Measurements from ENCODE around the gene FADS1. TPM values are rescaled to one million over a fixed set of nuclear protein-coding genes. Genes with fewer than 3 reads are reported as not detected.
A peak's percentile ranks its signal among the peaks of the same experiment; 100 is the strongest.

The FADS1 gene
- total and polyA plus RNA-seq, 2 of the 13 experiments (the other 11 are each of a cell fraction or from before 2014, with no cell fraction given): 91.8 to 108 TPM

- peak overlapping the region; percentile 89 for H3K9ac ChIP-seq (ENCODE audit: insufficient read depth, low read depth, low read length)
- H3K9me3 ChIP-seq (ENCODE audit: low read length): no peaks in the 10 kb centered on the region
- no peak overlapping the region for H2AFZ ChIP-seq (ENCODE audit: low read length)
- peak overlapping the region; percentile 93 for H3K4me2 ChIP-seq (ENCODE audit: low read depth, low read length)
- 10% methylated on average over 5 of the region's 9 CpGs for WGBS (ENCODE audit: low lambda C conversion rate)
- intact Hi-C loops (cut with micrococcal nuclease; ENCODE audit: unreplicated experiment) (no loop called here), in situ Hi-C loops (cut with HindIII; ENCODE audit: extremely low pct_ligation_motif_present, low pct_unique_long_range_greater_than_20kb) (no loop called here)
- peak; percentile 94 for DNase-seq (ENCODE audit: low spot score)
- H3K4me1 ChIP-seq (ENCODE audit: insufficient read depth, low read length): peaks cover 71% of the 10 kb centered on the region
- H3K4me3 ChIP-seq (replicated peaks in 1 of 3; ENCODE audit: insufficient read depth in 1 of 3, low read depth in 2 of 3, low read length in 3 of 3): peak overlapping the region; percentile 32 to 69 (median 66)
- ATAC-seq: peak; percentile 84
- H3K27me3 ChIP-seq (ENCODE audit: control insufficient read depth in 1 of 2, insufficient read depth in 2 of 2, low read length in 2 of 2): no peaks in the 10 kb centered on the region
- TSS peak; percentile 93 for BruUV-seq (replicated peaks)
- 0 out of 2 replicates have a peak, but pooled peaks cover 2% of the 10 kb centered on the region for H4K20me1 ChIP-seq (ENCODE audit: insufficient read depth, low read length)
- no peaks in the 10 kb centered on the region for H3K36me3 ChIP-seq (replicated peaks in 1 of 2; ENCODE audit: control insufficient read depth in 1 of 2, insufficient read depth in 2 of 2, low read length in 2 of 2)
- H3K79me2 ChIP-seq (ENCODE audit: insufficient read depth, low read length): peaks cover 67% of the 10 kb centered on the region
- peak; percentile 93 for FAIRE-seq
- ChIA-PET CTCF (ENCODE audit: low intra/inter-chr PET ratio, low total read pairs) (interaction anchor here (0.9 to 1.2 kb wide), 2 partner anchors 13 to 20 kb away, joined by 3 to 4 read pairs; no protein-coding TSS in a partner anchor), POLR2A (interaction anchor here (0.6 to 4.6 kb wide), 15 partner anchors 9 to 218 kb away, joined by 3 to 92 read pairs (median 5); partner anchors contain the start of genes FEN1 and TMEM258)
- peak overlapping the region; percentile 100 for H3K27ac ChIP-seq (ENCODE audit: extremely low read length, insufficient read depth, low read length)
- TF ChIP-seq RFX1 (IDR thresholded peaks at IDR 0.05): no peak
- TF ChIP-seq ZNF558 (CRISPR knock-in tag; IDR thresholded peaks at IDR 0.05; ENCODE audit: borderline replicate concordance): no peak
- TF ChIP-seq POGK (CRISPR knock-in tag; conservative IDR thresholded peaks at IDR 0.05): no peak
- TF ChIP-seq ZNF572 (CRISPR knock-in tag; IDR thresholded peaks at IDR 0.05): no peak; the same call in 1 of the 2 replicates
- no peak for TF ChIP-seq PRPF4 (IDR thresholded peaks at IDR 0.05; ENCODE audit: low read depth, low read length, poor library complexity, severe bottlenecking)
- peak; percentile 70 for TF ChIP-seq BRD4 (CRISPR knock-in tag; IDR thresholded peaks at IDR 0.05)
- no peak for TF ChIP-seq NR3C1 (CRISPR knock-in tag; IDR thresholded peaks at IDR 0.05)
- TF ChIP-seq ZNF674 (CRISPR knock-in tag; IDR thresholded peaks at IDR 0.05; ENCODE audit: low read depth): no peak
- TF ChIP-seq ZSCAN29 (CRISPR knock-in tag; conservative IDR thresholded peaks at IDR 0.05): 0 out of 2 replicates have a peak, but pooled peaks have one; percentile 25
- TF ChIP-seq FOSL2 (CRISPR knock-in tag; IDR thresholded peaks at IDR 0.05): peak; percentile 90
- TF ChIP-seq SMC3 (IDR thresholded peaks at IDR 0.05; ENCODE audit: low read length): no peak
- no peak for TF ChIP-seq ZBTB1 (CRISPR knock-in tag; IDR thresholded peaks at IDR 0.05; ENCODE audit: borderline replicate concordance)
- TF ChIP-seq ZSCAN12 (CRISPR knock-in tag; IDR thresholded peaks at IDR 0.05): no peak
- TF ChIP-seq PHF20 (CRISPR knock-in tag; IDR thresholded peaks at IDR 0.05): no peak; the same call in 1 of the 2 replicates
- no peak for TF ChIP-seq ZBED4 (CRISPR knock-in tag; IDR thresholded peaks at IDR 0.05; ENCODE audit: borderline replicate concordance)
- TF ChIP-seq FOXO1 (CRISPR knock-in tag; IDR thresholded peaks at IDR 0.05): peak; percentile 52; the same call in 1 of the 2 replicates
- TF ChIP-seq ATF2 (CRISPR knock-in tag; IDR thresholded peaks at IDR 0.05): 0 out of 2 replicates have a peak, but pooled peaks have one; percentile 39
- no peak for TF ChIP-seq HOXD1 (CRISPR knock-in tag; IDR thresholded peaks at IDR 0.05)
Observed at GRCh38 chr11:61756452-61757212, 60.2 kb downstream of the FADS1 start.

Measured in HepG2 (cell line).